SK-N-SH treated with all-trans-retinoic acid at 6 μM for 48 hours (cell line): ENCODE measurements around the gene LARGE1.

ENCODE experiments used
- ATAC-seq: fragments of 200-7000 bp; cut with Tn5 transposase; 3 replicates; pipeline ENCODE4 v1.9.1; 2020; ENCODE audit warnings: mild to moderate bottlenecking, moderate library complexity
- ARNTL ChIP-seq: fragments of 450-650 bp; formaldehyde crosslinking; IDR thresholded peaks from 2 replicates; pipeline ENCODE4 v1.5.0; 2020; ENCODE audit warnings: low read depth, mild to moderate bottlenecking, moderate library complexity, borderline replicate concordance
- BACH2 ChIP-seq: fragments of 250-450 bp; sonication (Bioruptor Pico); IDR thresholded peaks from 2 replicates; pipeline ENCODE4 v1.9.0; 2021; ENCODE audit warnings: mild to moderate bottlenecking, borderline replicate concordance
- CREB5 ChIP-seq: fragments of 250-450 bp; sonication (Bioruptor Pico); IDR thresholded peaks from 2 replicates; pipeline ENCODE4 v1.5.1; 2020; ENCODE audit warnings: low read depth, mild to moderate bottlenecking, moderate library complexity
- CSDC2 ChIP-seq: fragments of 250-450 bp; sonication (Bioruptor Pico); IDR thresholded peaks from 2 replicates; pipeline ENCODE4 v1.5.0; 2020; ENCODE audit warnings: mild to moderate bottlenecking, moderate library complexity
- ESRRG ChIP-seq: fragments of 250-450 bp; sonication (Bioruptor Pico); IDR thresholded peaks from 2 replicates; pipeline ENCODE4 v1.6.1; 2021; ENCODE audit warnings: mild to moderate bottlenecking
- GLIS3 ChIP-seq: fragments of 250-450 bp; sonication (Bioruptor Pico); IDR thresholded peaks from 2 replicates; pipeline ENCODE4 v1.5.0; 2020; ENCODE audit warnings: mild to moderate bottlenecking, moderate library complexity
- ISL1 ChIP-seq: fragments of 250-450 bp; sonication (Bioruptor Pico); IDR thresholded peaks from 2 replicates; pipeline ENCODE4 v2.1.2; 2022; ENCODE audit warnings: mild to moderate bottlenecking, moderate library complexity
- PATZ1 ChIP-seq: fragments of 250-450 bp; sonication (Bioruptor Pico); IDR thresholded peaks from 2 replicates; pipeline ENCODE4 v1.8.0; 2020; ENCODE audit warnings: mild to moderate bottlenecking, moderate library complexity, borderline replicate concordance
- POU6F1 ChIP-seq: fragments of 250-450 bp; sonication (Bioruptor Pico); IDR thresholded peaks from 2 replicates; pipeline ENCODE4 v1.8.0; 2021; ENCODE audit warnings: low read depth, mild to moderate bottlenecking, moderate library complexity, borderline replicate concordance
- PPARA ChIP-seq: fragments of 250-450 bp; sonication (Bioruptor Pico); IDR thresholded peaks from 2 replicates; pipeline ENCODE4 v1.5.0; 2020; ENCODE audit warnings: mild to moderate bottlenecking, borderline replicate concordance
- RARB ChIP-seq: fragments of 250-450 bp; sonication (Bioruptor Pico); IDR thresholded peaks from 2 replicates; pipeline ENCODE4 v1.8.0; 2021; ENCODE audit warnings: mild to moderate bottlenecking, moderate library complexity
- SNAI2 ChIP-seq: fragments of 250-450 bp; sonication (Bioruptor Pico); IDR thresholded peaks from 2 replicates; pipeline ENCODE4 v1.5.0; 2020; ENCODE audit warnings: mild to moderate bottlenecking, moderate library complexity
- TCF4 ChIP-seq: fragments of 250-450 bp; sonication (Bioruptor Pico); IDR thresholded peaks from 2 replicates; pipeline ENCODE4 v1.8.0; 2021; ENCODE audit warnings: mild to moderate bottlenecking, moderate library complexity, borderline replicate concordance
- TOX ChIP-seq: fragments of 250-450 bp; sonication (Bioruptor Pico); IDR thresholded peaks from 2 replicates; pipeline ENCODE4 v1.8.0; 2021; ENCODE audit warnings: mild to moderate bottlenecking, moderate library complexity, borderline replicate concordance
- TSHZ2 ChIP-seq: fragments of 250-450 bp; sonication (Bioruptor Pico); IDR thresholded peaks from 2 replicates; pipeline ENCODE4 v1.5.0; 2020; ENCODE audit warnings: mild to moderate bottlenecking, moderate library complexity
- ZFP30 ChIP-seq: fragments of 450-650 bp; formaldehyde crosslinking; IDR thresholded peaks from 2 replicates; pipeline ENCODE4 v1.5.0; 2022; ENCODE audit warnings: mild to moderate bottlenecking, moderate library complexity
- ZNF565 ChIP-seq: fragments of 450-650 bp; formaldehyde crosslinking; conservative IDR thresholded peaks from 2 replicates; pipeline ENCODE4 v1.5.0; 2020; ENCODE audit warnings: low read depth, mild to moderate bottlenecking, moderate library complexity
- ZNF70 ChIP-seq: fragments of 450-650 bp; formaldehyde crosslinking; IDR thresholded peaks from 2 replicates; pipeline ENCODE4 v1.5.0; 2020; ENCODE audit warnings: mild to moderate bottlenecking, moderate library complexity
- ZNF8 ChIP-seq: fragments of 450-650 bp; formaldehyde crosslinking; IDR thresholded peaks from 2 replicates; pipeline ENCODE4 v1.5.0; 2020; ENCODE audit warnings: mild to moderate bottlenecking, moderate library complexity
- TF ChIP-seq, protein P1 (sequence below): fragments of 250-450 bp; sonication (Bioruptor Pico); IDR thresholded peaks from 2 replicates; pipeline ENCODE4 v1.5.1; 2021; ENCODE audit warnings: mild to moderate bottlenecking, moderate library complexity

The LARGE1 gene

GRCh38 chr22:33889748-33890147 is 30.5 kb downstream of the LARGE1 start:
- TF ChIP-seq ZNF70 (CRISPR knock-in tag) (no peak), PPARA (CRISPR knock-in tag) (no peak), TSHZ2 (CRISPR knock-in tag) (no peak), GLIS3 (CRISPR knock-in tag) (no peak), SNAI2 (CRISPR knock-in tag) (no peak), ZNF8 (CRISPR knock-in tag) (no peak), CSDC2 (CRISPR knock-in tag) (no peak), TOX (CRISPR knock-in tag) (no peak), ARNTL (no peak), PATZ1 (no peak), ZNF565 (CRISPR knock-in tag) (no peak), ZFP30 (CRISPR knock-in tag) (no peak), CREB5 (CRISPR knock-in tag) (no peak), BACH2 (CRISPR knock-in tag) (no peak)
- TF ChIP-seq, protein P1, sequence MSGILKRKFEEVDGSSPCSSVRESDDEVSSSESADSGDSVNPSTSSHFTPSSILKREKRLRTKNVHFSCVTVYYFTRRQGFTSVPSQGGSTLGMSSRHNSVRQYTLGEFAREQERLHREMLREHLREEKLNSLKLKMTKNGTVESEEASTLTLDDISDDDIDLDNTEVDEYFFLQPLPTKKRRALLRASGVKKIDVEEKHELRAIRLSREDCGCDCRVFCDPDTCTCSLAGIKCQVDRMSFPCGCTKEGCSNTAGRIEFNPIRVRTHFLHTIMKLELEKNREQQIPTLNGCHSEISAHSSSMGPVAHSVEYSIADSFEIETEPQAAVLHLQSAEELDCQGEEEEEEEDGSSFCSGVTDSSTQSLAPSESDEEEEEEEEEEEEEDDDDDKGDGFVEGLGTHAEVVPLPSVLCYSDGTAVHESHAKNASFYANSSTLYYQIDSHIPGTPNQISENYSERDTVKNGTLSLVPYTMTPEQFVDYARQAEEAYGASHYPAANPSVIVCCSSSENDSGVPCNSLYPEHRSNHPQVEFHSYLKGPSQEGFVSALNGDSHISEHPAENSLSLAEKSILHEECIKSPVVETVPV: no peak
- no peak for ATAC-seq

DNA sequence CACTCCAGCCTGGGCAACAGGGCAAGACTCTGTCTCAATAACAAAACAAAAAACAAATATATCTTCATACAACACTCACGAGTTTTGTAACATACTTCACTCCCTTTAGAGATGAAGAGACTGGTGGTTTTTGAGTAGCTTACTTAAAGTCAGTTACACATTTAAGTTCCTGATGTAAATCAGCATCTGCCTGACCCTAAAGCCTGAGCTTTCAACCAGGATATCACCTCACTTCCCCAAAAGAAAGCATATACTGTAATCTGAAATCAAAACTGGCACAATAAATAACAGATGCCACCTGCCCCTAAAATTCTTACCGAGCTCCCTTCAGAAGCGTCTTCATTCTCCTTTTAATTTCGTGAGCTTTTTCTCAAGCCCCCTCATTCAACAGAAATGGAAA is 31.5 kb downstream of the LARGE1 start:
- no peak for ATAC-seq
- no peak for TF ChIP-seq PATZ1
- TF ChIP-seq GLIS3 (CRISPR knock-in tag): no peak
- TF ChIP-seq TOX (CRISPR knock-in tag): no peak
- no peak for TF ChIP-seq TCF4 (CRISPR knock-in tag)
- no peak for TF ChIP-seq ZFP30 (CRISPR knock-in tag)
- TF ChIP-seq CREB5 (CRISPR knock-in tag): no peak
- no peak for TF ChIP-seq ISL1
- TF ChIP-seq PPARA (CRISPR knock-in tag): no peak
- TF ChIP-seq TSHZ2 (CRISPR knock-in tag): no peak
- no peak for TF ChIP-seq ZNF565 (CRISPR knock-in tag)
- TF ChIP-seq POU6F1: no peak
- no peak for TF ChIP-seq ESRRG (CRISPR knock-in tag)
- no peak for TF ChIP-seq ARNTL
- no peak for TF ChIP-seq ZNF8 (CRISPR knock-in tag)
- TF ChIP-seq, protein P1: no peak
- no peak for TF ChIP-seq RARB
